Measurements from ENCODE around the gene ABCC10. TPM values are rescaled to one million over a fixed set of nuclear protein-coding genes. Genes with fewer than 3 reads are reported as not detected.
A peak's percentile ranks its signal among the peaks of the same experiment; 100 is the strongest.

The ABCC10 gene
- total RNA-seq, 1 experiment from 2014 or later = 25.9 TPM

DNA sequence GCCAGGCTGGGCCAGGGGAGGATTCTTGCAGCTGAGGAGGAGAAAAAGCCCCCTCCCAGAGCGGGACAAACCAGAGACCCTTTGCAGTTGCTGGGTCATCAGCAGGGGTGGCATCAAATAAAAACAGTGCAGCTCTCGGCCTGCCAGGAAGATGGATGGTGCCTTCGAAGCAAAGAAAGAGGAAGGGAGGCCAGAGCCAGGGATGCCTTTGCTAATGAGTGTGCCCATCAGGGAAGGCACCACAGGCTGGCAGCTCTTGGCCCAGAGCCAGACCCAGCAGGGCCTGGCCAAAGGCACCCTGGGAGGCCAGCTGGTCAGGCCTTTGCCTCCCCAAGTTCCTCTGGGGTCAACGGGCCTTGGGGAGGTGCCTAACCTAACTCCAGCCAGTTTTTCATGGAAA, 31.6 kb upstream of the ABCC10 start:
- intact Hi-C loops (cut with micrococcal nuclease) = no loop called here
- no TSS peak for BruUV-seq (replicated peaks)
- H3K4me3 Mint-ChIP-seq (ENCODE audit: unreplicated experiment) = no peak overlapping the region
- no peaks in the 10 kb centered on the region for H3K4me1 Mint-ChIP-seq (ENCODE audit: insufficient read depth, unreplicated experiment)
- no peak for TF ChIP-seq CTCF (IDR thresholded peaks at IDR 0.05; ENCODE audit: unreplicated experiment)
- ChIA-PET CTCF (interaction anchor here (0.6 to 1.3 kb wide), 5 partner anchors 10 to 1432 kb away, joined by 3 to 5 read pairs (median 3); no protein-coding TSS in a partner anchor), POLR2A (interaction anchor here (0.6 to 1.1 kb wide), 3 partner anchors 55 to 198 kb away, joined by 3 read pairs; no protein-coding TSS in a partner anchor)
- H3K27me3 Mint-ChIP-seq (ENCODE audit: insufficient read depth, unreplicated experiment) = no peaks in the 10 kb centered on the region
- H3K9me3 Mint-ChIP-seq (ENCODE audit: unreplicated experiment) = no peaks in the 10 kb centered on the region
- no peak overlapping the region for H3K27ac Mint-ChIP-seq (ENCODE audit: low read depth, unreplicated experiment)
- no peaks in the 10 kb centered on the region for H3K36me3 Mint-ChIP-seq (ENCODE audit: insufficient read depth, unreplicated experiment)
- peak; percentile 9 for DNase-seq (ENCODE audit: unreplicated experiment)

GRCh38 chr6:43396408-43397149, 30.8 kb upstream of the ABCC10 start:
- intact Hi-C loops (cut with micrococcal nuclease) = no loop called here
- no peaks in the 10 kb centered on the region for H3K4me1 Mint-ChIP-seq (ENCODE audit: insufficient read depth, unreplicated experiment)
- H3K9me3 Mint-ChIP-seq (ENCODE audit: unreplicated experiment) = no peaks in the 10 kb centered on the region
- no peak overlapping the region for H3K4me3 Mint-ChIP-seq (ENCODE audit: unreplicated experiment)
- H3K27ac Mint-ChIP-seq (ENCODE audit: low read depth, unreplicated experiment) = no peak overlapping the region
- no peaks in the 10 kb centered on the region for H3K27me3 Mint-ChIP-seq (ENCODE audit: insufficient read depth, unreplicated experiment)
- no peaks in the 10 kb centered on the region for H3K36me3 Mint-ChIP-seq (ENCODE audit: insufficient read depth, unreplicated experiment)
- CTCF ChIA-PET = interaction anchor here (0.6 to 1.3 kb wide), 4 partner anchors 18 to 1432 kb away, joined by 3 to 5 read pairs (median 4); no protein-coding TSS in a partner anchor
- no peak for DNase-seq (ENCODE audit: unreplicated experiment)
- BruUV-seq (replicated peaks) = no TSS peak
- no peak for TF ChIP-seq CTCF (IDR thresholded peaks at IDR 0.05; ENCODE audit: unreplicated experiment)
- POLR2A ChIA-PET = interaction anchor here (0.6 kb wide), 2 partner anchors 54 to 114 kb away, joined by 3 read pairs; partner anchors contain the start of gene LRRC73

DNA sequence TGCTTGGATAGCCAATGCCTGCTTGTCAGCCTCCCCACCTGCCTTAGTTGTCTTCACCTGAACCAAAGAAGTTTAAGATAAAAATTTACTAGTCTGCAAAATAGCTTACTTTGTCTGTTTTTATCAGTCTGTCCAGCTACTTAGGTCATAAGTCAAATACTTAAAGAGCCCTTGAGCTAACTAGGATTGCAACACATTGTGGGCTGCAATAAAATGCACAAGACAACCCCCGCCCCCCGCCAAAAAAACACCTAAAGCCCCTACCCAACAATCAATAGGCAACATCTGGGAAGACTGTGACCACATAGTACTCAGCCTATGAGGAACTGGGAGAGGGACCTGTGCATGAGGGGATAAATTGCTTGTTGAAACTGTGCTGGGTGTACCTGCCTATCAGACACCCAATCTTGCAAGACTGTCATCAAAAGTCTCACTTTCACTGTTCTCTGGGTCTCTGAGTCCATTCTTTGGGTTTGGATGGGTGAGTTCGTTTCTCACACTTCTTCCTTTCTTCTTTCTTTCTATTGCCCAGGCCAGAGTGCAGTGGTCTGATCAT, 27.3 kb upstream of the ABCC10 start:
- BruUV-seq (replicated peaks) = no TSS peak
- CTCF ChIA-PET = no interaction called here

More for the DNA sequence above, 27.3 kb upstream of the ABCC10 start:
- Mint-ChIP-seq H3K9me3 (ENCODE audit: unreplicated experiment) (no peaks in the 10 kb centered on the region), H3K36me3 (ENCODE audit: insufficient read depth, unreplicated experiment) (no peaks in the 10 kb centered on the region), H3K27ac (ENCODE audit: low read depth, unreplicated experiment) (no peak overlapping the region), H3K4me1 (ENCODE audit: insufficient read depth, unreplicated experiment) (peaks cover 3% of the 10 kb centered on the region), H3K4me3 (ENCODE audit: unreplicated experiment) (no peak overlapping the region), H3K27me3 (ENCODE audit: insufficient read depth, unreplicated experiment) (no peaks in the 10 kb centered on the region)
- POLR2A ChIA-PET = no interaction called here
- TF ChIP-seq CTCF (IDR thresholded peaks at IDR 0.05; ENCODE audit: unreplicated experiment) = no peak
- intact Hi-C loops (cut with micrococcal nuclease) = no loop called here
- no peak for DNase-seq (ENCODE audit: unreplicated experiment)

Measured in MCF 10A (cell line).